GM23338 (cell line): Measurements from ENCODE around the gene ASS1. TPM values are rescaled to one million over a fixed set of nuclear protein-coding genes. Genes with fewer than 3 reads are reported as not detected.

Experiments
- ATAC-seq: fragments of 200-7000 bp; cut with Tn5 transposase; 3 replicates; pipeline ENCODE4 v1.9.1; 2020
- DNase-seq: peaks from one replicate; pipeline ENCODE4 v3.0.0-alpha.2; 2015; ENCODE audit warnings: low spot score
- H2AFZ ChIP-seq: fragments of 200-600 bp; sonication (generic); 2 replicates; pipeline ENCODE4 v1.8.0; 2016; ENCODE audit warnings: antibody characterized with exemption, mild to moderate bottlenecking, moderate library complexity
- H3F3A ChIP-seq: fragments of 200-600 bp; sonication (generic); replicated peaks from 2 replicates; pipeline ENCODE4 v1.8.0; 2017; ENCODE audit warnings: antibody characterized with exemption, mixed run types, low read depth
- H3K27ac ChIP-seq: fragments of 200-600 bp; sonication (generic); 2 replicates; pipeline ENCODE4 v1.6.1; 2016; ENCODE audit warnings: low read depth
- H3K27me3 ChIP-seq: fragments of 200-600 bp; sonication (generic); 2 replicates; pipeline ENCODE4 v1.8.0; 2016; ENCODE audit warnings: mild to moderate bottlenecking, mixed run types, moderate library complexity; ENCODE audit not compliant: insufficient read depth
- H3K36me3 ChIP-seq: fragments of 200-600 bp; sonication (generic); 2 replicates; pipeline ENCODE4 v1.8.0; 2016; ENCODE audit warnings: mild to moderate bottlenecking; ENCODE audit not compliant: insufficient read depth
- H3K4me1 ChIP-seq: fragments of 200-600 bp; sonication (generic); 2 replicates; pipeline ENCODE4 v1.8.0; 2016; ENCODE audit warnings: mild to moderate bottlenecking, moderate library complexity; ENCODE audit not compliant: insufficient read depth
- H3K4me2 ChIP-seq: fragments of 200-600 bp; sonication (generic); 2 replicates; pipeline ENCODE4 v1.7.1; 2017; ENCODE audit warnings: mixed run types
- H3K4me3 ChIP-seq: fragments of 200-600 bp; sonication (generic); 2 replicates; pipeline ENCODE4 v1.6.1; 2016; ENCODE audit warnings: mixed run types
- H3K79me2 ChIP-seq: fragments of 200-600 bp; sonication (generic); replicated peaks from 2 replicates; pipeline ENCODE4 v1.8.0; 2017; ENCODE audit warnings: mild to moderate bottlenecking; ENCODE audit not compliant: insufficient read depth
- H3K9me2 ChIP-seq: fragments of 200-600 bp; sonication (generic); 2 replicates; pipeline ENCODE4 v1.8.0; 2017; ENCODE audit not compliant: insufficient read depth
- H4K20me1 ChIP-seq: fragments of 200-600 bp; sonication (generic); replicated peaks from 2 replicates; pipeline ENCODE4 v1.8.0; 2017; ENCODE audit warnings: mild to moderate bottlenecking; ENCODE audit not compliant: insufficient read depth
- H3K27ac Mint-ChIP-seq: 2 replicates; pipeline ENCODE4 v1.8.0; 2020; ENCODE audit warnings: inconsistent platforms, mild to moderate bottlenecking, moderate library complexity, mixed read lengths
- H3K27me3 Mint-ChIP-seq: 3 replicates; pipeline ENCODE4 v1.8.0; 2022; ENCODE audit warnings: low read depth, mild to moderate bottlenecking, moderate library complexity, mixed read lengths, inconsistent platforms; ENCODE audit not compliant: insufficient read depth, poor library complexity
- H3K36me3 Mint-ChIP-seq: 3 replicates; pipeline ENCODE4 v1.8.0; 2021; ENCODE audit warnings: low read depth, mild to moderate bottlenecking, inconsistent platforms, moderate library complexity, mixed read lengths
- H3K4me1 Mint-ChIP-seq: 3 replicates; pipeline ENCODE4 v1.8.0; 2020; ENCODE audit warnings: mild to moderate bottlenecking, inconsistent platforms, mixed read lengths
- H3K4me3 Mint-ChIP-seq: 3 replicates; pipeline ENCODE4 v1.8.0; 2021; ENCODE audit warnings: moderate library complexity, mild to moderate bottlenecking, inconsistent platforms, mixed read lengths
- H3K9me3 Mint-ChIP-seq: 3 replicates; pipeline ENCODE4 v1.8.0; 2020; ENCODE audit warnings: moderate library complexity, mild to moderate bottlenecking, inconsistent platforms, mixed read lengths
- CREB1 ChIP-seq: fragments of 250-450 bp; sonication (Bioruptor Pico); IDR thresholded peaks from 2 replicates; pipeline ENCODE4 v1.5.0; 2020; ENCODE audit warnings: low read depth, mild to moderate bottlenecking, moderate library complexity
- EZH2phosphoT487 ChIP-seq: fragments of 200-600 bp; sonication (generic); IDR thresholded peaks from one replicate; pipeline ENCODE4 v1.8.1; 2018; ENCODE audit warnings: antibody characterized with exemption; ENCODE audit not compliant: unreplicated experiment
- NANOG ChIP-seq: IDR thresholded peaks from 2 replicates; pipeline ENCODE4 v1.6.1; 2016; ENCODE audit warnings: antibody characterized with exemption, borderline replicate concordance
- POLR2AphosphoS5 ChIP-seq: IDR thresholded peaks from 2 replicates; pipeline ENCODE4 v1.6.1; 2016; ENCODE audit warnings: antibody characterized with exemption, low read depth
- REST ChIP-seq: IDR thresholded peaks from one replicate; pipeline ENCODE4 v1.6.1; 2018; ENCODE audit warnings: antibody characterized with exemption; ENCODE audit not compliant: unreplicated experiment
- STAT1 ChIP-seq: IDR thresholded peaks from one replicate; pipeline ENCODE4 v1.6.1; 2016; ENCODE audit warnings: antibody characterized with exemption; ENCODE audit not compliant: unreplicated experiment
- ZNF331 ChIP-seq: fragments of 250-450 bp; sonication (Bioruptor Pico); IDR thresholded peaks from 2 replicates; pipeline ENCODE4 v1.5.0; 2020; ENCODE audit warnings: low read depth, mild to moderate bottlenecking, moderate library complexity
- polyA plus RNA-seq: library from polyadenylated mRNA; unstranded; fragments of >200 nt; fragmentation: Nextera tagmentation; extraction: Ambion mirVana; gene quantifications from 2 replicates; pipeline ENCODE4 v1.2.1, GENCODE V29; 2016
- total RNA-seq: library from RNA; depleted of rRNA; stranded (reverse); fragments of >200 nt; shearing (Covaris generic); gene quantifications from 2 replicates; pipeline ENCODE4 v1.2.3, GENCODE V29; 2014
- TF ChIP-seq, protein P1 (sequence below): fragments of 250-450 bp; sonication (Bioruptor Pico); IDR thresholded peaks from 2 replicates; pipeline ENCODE4 v1.5.0; 2020; ENCODE audit warnings: mild to moderate bottlenecking, moderate library complexity
- TF ChIP-seq, protein P2 (sequence below), 2 experiments: fragments of 200-600 bp in 1 of 2; sonication (generic) in 1 of 2; conservative IDR thresholded peaks; 2 replicates each; pipeline versions ENCODE4 v1.5.1 to v1.6.1; 2016 to 2017; ENCODE audit warnings: antibody characterized with exemption in 2 of 2, low read depth in 2 of 2, mild to moderate bottlenecking in 2 of 2, moderate library complexity in 1 of 2

The ASS1 gene
- total and polyA plus RNA-seq, 2 experiments from 2014 or later = 65.8 to 103 TPM

DNA sequence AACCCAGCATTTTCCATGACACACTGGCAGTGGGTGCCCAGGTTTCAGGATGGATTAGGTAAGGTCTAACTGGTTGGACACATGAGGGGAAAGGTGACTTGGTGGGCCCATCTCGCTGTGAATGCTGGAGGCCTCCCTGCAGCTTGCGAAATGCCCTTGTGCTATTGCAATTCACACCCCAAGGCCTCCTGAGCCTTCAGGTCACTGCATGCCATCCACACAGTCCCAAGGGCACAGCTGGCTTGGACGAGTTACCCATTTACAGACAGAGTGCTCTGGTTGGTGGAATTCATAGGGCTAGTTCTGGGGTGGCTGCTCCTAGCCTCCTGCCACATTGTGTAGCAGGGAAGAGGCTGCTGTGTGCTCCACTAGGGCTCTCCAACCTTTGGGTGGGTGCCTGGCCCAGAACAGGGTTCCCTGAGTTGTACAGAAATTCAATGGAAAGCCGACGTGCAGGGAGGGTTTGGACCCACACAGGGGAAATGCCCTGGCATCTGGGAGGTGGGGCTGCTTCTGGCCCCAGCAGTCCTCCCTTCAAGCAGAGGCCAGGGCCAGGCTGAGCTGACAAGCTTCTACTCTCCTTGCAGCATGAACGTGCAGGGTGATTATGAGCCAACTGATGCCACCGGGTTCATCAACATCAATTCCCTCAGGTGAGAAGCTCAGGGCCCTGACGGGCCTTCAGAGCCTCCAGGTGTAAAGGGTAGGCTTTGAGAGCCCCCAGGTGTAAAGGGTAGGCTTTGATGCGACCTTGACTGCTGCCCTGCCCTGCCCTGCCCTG, 54.3 kb downstream of the ASS1 start (continued):
- TF ChIP-seq, protein P1, sequence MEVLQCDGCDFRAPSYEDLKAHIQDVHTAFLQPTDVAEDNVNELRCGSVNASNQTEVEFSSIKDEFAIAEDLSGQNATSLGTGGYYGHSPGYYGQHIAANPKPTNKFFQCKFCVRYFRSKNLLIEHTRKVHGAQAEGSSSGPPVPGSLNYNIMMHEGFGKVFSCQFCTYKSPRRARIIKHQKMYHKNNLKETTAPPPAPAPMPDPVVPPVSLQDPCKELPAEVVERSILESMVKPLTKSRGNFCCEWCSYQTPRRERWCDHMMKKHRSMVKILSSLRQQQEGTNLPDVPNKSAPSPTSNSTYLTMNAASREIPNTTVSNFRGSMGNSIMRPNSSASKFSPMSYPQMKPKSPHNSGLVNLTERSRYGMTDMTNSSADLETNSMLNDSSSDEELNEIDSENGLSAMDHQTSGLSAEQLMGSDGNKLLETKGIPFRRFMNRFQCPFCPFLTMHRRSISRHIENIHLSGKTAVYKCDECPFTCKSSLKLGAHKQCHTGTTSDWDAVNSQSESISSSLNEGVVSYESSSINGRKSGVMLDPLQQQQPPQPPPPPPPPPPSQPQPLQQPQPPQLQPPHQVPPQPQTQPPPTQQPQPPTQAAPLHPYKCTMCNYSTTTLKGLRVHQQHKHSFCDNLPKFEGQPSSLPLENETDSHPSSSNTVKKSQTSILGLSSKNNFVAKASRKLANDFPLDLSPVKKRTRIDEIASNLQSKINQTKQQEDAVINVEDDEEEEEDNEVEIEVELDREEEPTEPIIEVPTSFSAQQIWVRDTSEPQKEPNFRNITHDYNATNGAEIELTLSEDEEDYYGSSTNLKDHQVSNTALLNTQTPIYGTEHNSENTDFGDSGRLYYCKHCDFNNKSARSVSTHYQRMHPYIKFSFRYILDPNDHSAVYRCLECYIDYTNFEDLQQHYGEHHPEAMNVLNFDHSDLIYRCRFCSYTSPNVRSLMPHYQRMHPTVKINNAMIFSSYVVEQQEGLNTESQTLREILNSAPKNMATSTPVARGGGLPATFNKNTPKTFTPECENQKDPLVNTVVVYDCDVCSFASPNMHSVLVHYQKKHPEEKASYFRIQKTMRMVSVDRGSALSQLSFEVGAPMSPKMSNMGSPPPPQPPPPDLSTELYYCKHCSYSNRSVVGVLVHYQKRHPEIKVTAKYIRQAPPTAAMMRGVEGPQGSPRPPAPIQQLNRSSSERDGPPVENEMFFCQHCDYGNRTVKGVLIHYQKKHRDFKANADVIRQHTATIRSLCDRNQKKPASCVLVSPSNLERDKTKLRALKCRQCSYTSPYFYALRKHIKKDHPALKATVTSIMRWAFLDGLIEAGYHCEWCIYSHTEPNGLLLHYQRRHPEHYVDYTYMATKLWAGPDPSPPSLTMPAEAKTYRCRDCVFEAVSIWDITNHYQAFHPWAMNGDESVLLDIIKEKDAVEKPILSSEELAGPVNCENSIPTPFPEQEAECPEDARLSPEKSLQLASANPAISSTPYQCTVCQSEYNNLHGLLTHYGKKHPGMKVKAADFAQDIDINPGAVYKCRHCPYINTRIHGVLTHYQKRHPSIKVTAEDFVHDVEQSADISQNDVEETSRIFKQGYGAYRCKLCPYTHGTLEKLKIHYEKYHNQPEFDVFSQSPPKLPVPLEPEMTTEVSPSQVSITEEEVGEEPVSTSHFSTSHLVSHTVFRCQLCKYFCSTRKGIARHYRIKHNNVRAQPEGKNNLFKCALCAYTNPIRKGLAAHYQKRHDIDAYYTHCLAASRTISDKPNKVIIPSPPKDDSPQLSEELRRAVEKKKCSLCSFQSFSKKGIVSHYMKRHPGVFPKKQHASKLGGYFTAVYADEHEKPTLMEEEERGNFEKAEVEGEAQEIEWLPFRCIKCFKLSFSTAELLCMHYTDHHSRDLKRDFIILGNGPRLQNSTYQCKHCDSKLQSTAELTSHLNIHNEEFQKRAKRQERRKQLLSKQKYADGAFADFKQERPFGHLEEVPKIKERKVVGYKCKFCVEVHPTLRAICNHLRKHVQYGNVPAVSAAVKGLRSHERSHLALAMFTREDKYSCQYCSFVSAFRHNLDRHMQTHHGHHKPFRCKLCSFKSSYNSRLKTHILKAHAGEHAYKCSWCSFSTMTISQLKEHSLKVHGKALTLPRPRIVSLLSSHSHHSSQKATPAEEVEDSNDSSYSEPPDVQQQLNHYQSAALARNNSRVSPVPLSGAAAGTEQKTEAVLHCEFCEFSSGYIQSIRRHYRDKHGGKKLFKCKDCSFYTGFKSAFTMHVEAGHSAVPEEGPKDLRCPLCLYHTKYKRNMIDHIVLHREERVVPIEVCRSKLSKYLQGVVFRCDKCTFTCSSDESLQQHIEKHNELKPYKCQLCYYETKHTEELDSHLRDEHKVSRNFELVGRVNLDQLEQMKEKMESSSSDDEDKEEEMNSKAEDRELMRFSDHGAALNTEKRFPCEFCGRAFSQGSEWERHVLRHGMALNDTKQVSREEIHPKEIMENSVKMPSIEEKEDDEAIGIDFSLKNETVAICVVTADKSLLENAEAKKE (CRISPR knock-in tag) = no peak

DNA sequence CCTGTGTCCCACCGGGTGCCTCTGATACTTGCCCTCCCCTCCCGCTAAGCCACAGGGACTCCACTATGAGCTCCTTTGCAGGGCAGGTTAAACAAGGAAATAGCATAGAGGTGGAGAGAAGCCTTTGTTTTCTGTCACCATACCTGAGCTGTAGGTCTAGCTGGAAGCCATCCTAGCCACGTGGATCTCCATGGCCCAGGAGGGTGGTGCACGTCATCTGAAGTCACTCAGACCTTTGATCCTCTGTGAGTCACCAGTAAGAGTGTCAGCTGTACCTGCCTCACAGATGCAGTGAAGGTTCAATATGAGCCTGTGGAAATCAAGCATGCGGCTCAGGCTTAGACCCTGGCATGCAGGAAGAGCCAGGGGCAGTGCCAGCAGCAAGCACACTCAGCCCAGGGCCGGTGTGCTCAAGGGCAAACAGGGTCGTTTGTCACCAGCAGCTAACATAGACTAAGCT, 55.1 kb downstream of the ASS1 start:
- Mint-ChIP-seq H3K36me3 (peaks cover 39% of the 10 kb centered on the region), H3K27me3 (peaks cover 10% of the 10 kb centered on the region), H3K4me3 (no peak overlapping the region), H3K4me1 (peaks cover 10% of the 10 kb centered on the region), H3K9me3 (peaks cover 4% of the 10 kb centered on the region; the same call in 1 of the 3 replicates), H3K27ac (peak overlapping the region; percentile 27; the same call in 1 of the 2 replicates)
- H3K27ac ChIP-seq = no peak overlapping the region
- H3K79me2 ChIP-seq = no peaks in the 10 kb centered on the region
- no peak overlapping the region for H3K4me2 ChIP-seq
- no peaks in the 10 kb centered on the region for H3K9me2 ChIP-seq
- H3K4me1 ChIP-seq = 0 out of 2 replicates have a peak, but pooled peaks cover 4% of the 10 kb centered on the region
- no peak overlapping the region for H2AFZ ChIP-seq
- no peaks in the 10 kb centered on the region for H4K20me1 ChIP-seq
- no peaks in the 10 kb centered on the region for H3F3A ChIP-seq
- H3K4me3 ChIP-seq = no peak overlapping the region
- H3K36me3 ChIP-seq = peaks cover 3% of the 10 kb centered on the region
- DNase-seq (no peak), ATAC-seq (no peak)
- H3K27me3 ChIP-seq = no peaks in the 10 kb centered on the region
- TF ChIP-seq EZH2phosphoT487 (no peak), POLR2AphosphoS5 (no peak), NANOG (no peak), CREB1 (CRISPR knock-in tag) (no peak), ZNF331 (CRISPR knock-in tag) (no peak), REST (no peak), STAT1 (no peak)
- TF ChIP-seq, protein P2, sequence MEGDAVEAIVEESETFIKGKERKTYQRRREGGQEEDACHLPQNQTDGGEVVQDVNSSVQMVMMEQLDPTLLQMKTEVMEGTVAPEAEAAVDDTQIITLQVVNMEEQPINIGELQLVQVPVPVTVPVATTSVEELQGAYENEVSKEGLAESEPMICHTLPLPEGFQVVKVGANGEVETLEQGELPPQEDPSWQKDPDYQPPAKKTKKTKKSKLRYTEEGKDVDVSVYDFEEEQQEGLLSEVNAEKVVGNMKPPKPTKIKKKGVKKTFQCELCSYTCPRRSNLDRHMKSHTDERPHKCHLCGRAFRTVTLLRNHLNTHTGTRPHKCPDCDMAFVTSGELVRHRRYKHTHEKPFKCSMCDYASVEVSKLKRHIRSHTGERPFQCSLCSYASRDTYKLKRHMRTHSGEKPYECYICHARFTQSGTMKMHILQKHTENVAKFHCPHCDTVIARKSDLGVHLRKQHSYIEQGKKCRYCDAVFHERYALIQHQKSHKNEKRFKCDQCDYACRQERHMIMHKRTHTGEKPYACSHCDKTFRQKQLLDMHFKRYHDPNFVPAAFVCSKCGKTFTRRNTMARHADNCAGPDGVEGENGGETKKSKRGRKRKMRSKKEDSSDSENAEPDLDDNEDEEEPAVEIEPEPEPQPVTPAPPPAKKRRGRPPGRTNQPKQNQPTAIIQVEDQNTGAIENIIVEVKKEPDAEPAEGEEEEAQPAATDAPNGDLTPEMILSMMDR (conservative IDR thresholded peaks at IDR 0.05; ENCODE audit: low read depth in 2 of 2) = no peak
